DND-41 (cell line): Measurements from ENCODE around the gene TMEM165.

Experiments
- ATAC-seq: fragments of 200-7000 bp; cut with Tn5 transposase; 3 replicates; pipeline ENCODE4 v1.9.1; 2021; ENCODE audit warnings: low read depth; ENCODE audit not compliant: insufficient read depth
- DNase-seq: peaks from one replicate; pipeline ENCODE4 v3.0.0-alpha.2; 2020
- H2AFZ ChIP-seq: 2 replicates; pipeline ENCODE4 v1.6.0; 2012; ENCODE audit warnings: low read depth, low read length
- H3K27ac ChIP-seq: 2 replicates; pipeline ENCODE4 v1.5.1; 2012; ENCODE audit warnings: low read length, inconsistent platforms
- H3K27me3 ChIP-seq: fragments of 200-600 bp; sonication (generic); 2 replicates; pipeline ENCODE4 v1.6.0; 2012; ENCODE audit warnings: low read length, mild to moderate bottlenecking, inconsistent platforms; ENCODE audit not compliant: insufficient read depth, poor library complexity
- H3K36me3 ChIP-seq: 2 replicates; pipeline ENCODE4 v1.5.1; 2012; ENCODE audit warnings: low read length, inconsistent platforms; ENCODE audit not compliant: insufficient read depth
- H3K4me1 ChIP-seq: 2 replicates; pipeline ENCODE4 v1.5.1; 2012; ENCODE audit warnings: mild to moderate bottlenecking, low read length; ENCODE audit not compliant: insufficient read depth
- H3K4me2 ChIP-seq: 2 replicates; pipeline ENCODE4 v1.6.0; 2012; ENCODE audit warnings: mild to moderate bottlenecking, moderate library complexity, low read length, inconsistent platforms; ENCODE audit not compliant: insufficient read depth
- H3K4me3 ChIP-seq, 2 experiments: fragments of 200-600 bp in 1 of 2; shearing (Covaris generic) in 1 of 2; 2 replicates each; pipeline ENCODE4 v1.5.1; 2012 to 2016; ENCODE audit warnings: inconsistent platforms in 2 of 2, low read length in 2 of 2, mild to moderate bottlenecking in 2 of 2, low read depth in 1 of 2, moderate library complexity in 1 of 2
- H3K79me2 ChIP-seq: 2 replicates; pipeline ENCODE4 v1.6.0; 2012; ENCODE audit warnings: low read length, inconsistent platforms; ENCODE audit not compliant: insufficient read depth
- H3K9ac ChIP-seq: 2 replicates; pipeline ENCODE4 v1.6.0; 2012; ENCODE audit warnings: low read depth, mild to moderate bottlenecking, inconsistent platforms, low read length, moderate library complexity
- H3K9me3 ChIP-seq: 2 replicates; pipeline ENCODE4 v1.5.1; 2012; ENCODE audit warnings: low read length, moderate library complexity, mild to moderate bottlenecking, inconsistent platforms; ENCODE audit not compliant: insufficient read depth, severe bottlenecking
- H4K20me1 ChIP-seq: 2 replicates; pipeline ENCODE4 v1.6.0; 2012; ENCODE audit warnings: low read length; ENCODE audit not compliant: insufficient read depth
- EZH2 ChIP-seq: IDR thresholded peaks from 3 replicates; pipeline ENCODE4 v1.6.1; 2012; ENCODE audit warnings: borderline replicate concordance, low read depth, mild to moderate bottlenecking, moderate library complexity, low read length, inconsistent platforms; ENCODE audit not compliant: severe bottlenecking
- TF ChIP-seq, protein P1 (sequence below): IDR thresholded peaks from 2 replicates; pipeline ENCODE4 v1.5.1; 2012; ENCODE audit warnings: borderline replicate concordance, low read length, moderate library complexity, mild to moderate bottlenecking; ENCODE audit not compliant: poor library complexity, severe bottlenecking; ENCODE audit errors: extremely low read depth

Gene TMEM165

DNA sequence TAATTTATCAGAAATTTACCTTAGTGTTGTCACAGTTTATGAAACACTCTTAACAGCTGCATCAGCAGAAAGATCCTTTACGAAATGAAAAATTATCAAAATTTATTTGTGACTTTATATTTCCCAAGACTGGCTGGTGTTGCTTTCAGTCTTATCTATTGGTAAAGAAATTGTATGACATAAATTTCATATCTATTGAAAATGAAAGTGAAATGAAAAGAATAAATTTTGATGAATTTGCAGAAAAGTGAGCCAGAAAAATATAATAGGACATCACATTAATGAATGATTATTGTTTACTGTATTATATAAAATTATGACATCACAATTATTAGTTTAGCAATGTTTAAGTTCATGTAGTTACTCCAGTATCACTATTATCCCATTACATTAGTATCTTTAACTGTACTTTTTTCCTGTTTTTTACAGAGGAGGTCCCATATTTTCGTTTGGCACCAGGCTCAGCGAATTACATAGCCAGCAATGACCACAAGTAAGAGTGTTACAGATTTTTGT lies 13.2 kb upstream of the TMEM165 start:
- DNase-seq (no peak), ATAC-seq (no peak)
- Histone ChIP-seq H3K9me3 (no peaks in the 10 kb centered on the region), H3K4me3 (no peak overlapping the region), H2AFZ (no peak overlapping the region), H3K9ac (no peak overlapping the region), H4K20me1 (no peaks in the 10 kb centered on the region), H3K27me3 (no peaks in the 10 kb centered on the region), H3K79me2 (no peaks in the 10 kb centered on the region), H3K4me1 (no peaks in the 10 kb centered on the region), H3K4me2 (no peak overlapping the region), H3K36me3 (no peaks in the 10 kb centered on the region), H3K27ac (no peak overlapping the region)
- TF ChIP-seq EZH2: no peak
- TF ChIP-seq, protein P1, sequence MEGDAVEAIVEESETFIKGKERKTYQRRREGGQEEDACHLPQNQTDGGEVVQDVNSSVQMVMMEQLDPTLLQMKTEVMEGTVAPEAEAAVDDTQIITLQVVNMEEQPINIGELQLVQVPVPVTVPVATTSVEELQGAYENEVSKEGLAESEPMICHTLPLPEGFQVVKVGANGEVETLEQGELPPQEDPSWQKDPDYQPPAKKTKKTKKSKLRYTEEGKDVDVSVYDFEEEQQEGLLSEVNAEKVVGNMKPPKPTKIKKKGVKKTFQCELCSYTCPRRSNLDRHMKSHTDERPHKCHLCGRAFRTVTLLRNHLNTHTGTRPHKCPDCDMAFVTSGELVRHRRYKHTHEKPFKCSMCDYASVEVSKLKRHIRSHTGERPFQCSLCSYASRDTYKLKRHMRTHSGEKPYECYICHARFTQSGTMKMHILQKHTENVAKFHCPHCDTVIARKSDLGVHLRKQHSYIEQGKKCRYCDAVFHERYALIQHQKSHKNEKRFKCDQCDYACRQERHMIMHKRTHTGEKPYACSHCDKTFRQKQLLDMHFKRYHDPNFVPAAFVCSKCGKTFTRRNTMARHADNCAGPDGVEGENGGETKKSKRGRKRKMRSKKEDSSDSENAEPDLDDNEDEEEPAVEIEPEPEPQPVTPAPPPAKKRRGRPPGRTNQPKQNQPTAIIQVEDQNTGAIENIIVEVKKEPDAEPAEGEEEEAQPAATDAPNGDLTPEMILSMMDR: no peak

DNA sequence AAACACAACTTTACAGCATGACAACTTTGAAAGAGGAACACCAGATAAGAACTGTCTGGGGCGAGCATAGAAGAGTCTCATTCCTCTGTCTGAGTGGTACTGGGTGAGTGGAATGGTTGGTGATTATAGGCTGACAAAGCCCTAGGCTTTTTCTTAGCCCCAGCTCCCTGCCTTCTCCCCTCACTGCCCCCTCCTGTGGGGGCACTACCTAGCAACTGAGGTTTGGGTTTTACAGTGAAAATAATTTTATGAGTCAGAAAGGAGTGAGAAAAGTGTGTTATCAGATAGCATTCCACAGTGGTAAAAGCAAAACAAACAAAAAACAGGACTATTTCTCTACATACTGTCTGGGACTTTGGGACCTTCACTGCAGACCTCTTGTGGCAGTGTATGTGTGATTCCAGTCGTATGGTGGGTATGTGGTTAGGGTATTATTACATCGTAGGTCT lies 10.5 kb upstream of the TMEM165 start:
- Histone ChIP-seq H3K4me3 (no peak overlapping the region), H3K9ac (no peak overlapping the region), H3K4me1 (no peaks in the 10 kb centered on the region), H3K27ac (no peak overlapping the region), H2AFZ (no peak overlapping the region), H3K79me2 (no peaks in the 10 kb centered on the region), H4K20me1 (no peaks in the 10 kb centered on the region), H3K9me3 (no peaks in the 10 kb centered on the region), H3K36me3 (no peaks in the 10 kb centered on the region), H3K4me2 (no peak overlapping the region), H3K27me3 (no peaks in the 10 kb centered on the region)
- no peak for DNase-seq
- ATAC-seq: no peak
- TF ChIP-seq, protein P1: no peak
- no peak for TF ChIP-seq EZH2

GRCh38 chr4:55386073-55386472 lies 9.7 kb upstream of the TMEM165 start:
- no peak overlapping the region for H2AFZ ChIP-seq
- no peaks in the 10 kb centered on the region for H4K20me1 ChIP-seq
- DNase-seq (no peak), ATAC-seq (peak; percentile 95)
- no peaks in the 10 kb centered on the region for H3K36me3 ChIP-seq
- no peak overlapping the region for H3K4me2 ChIP-seq
- H3K4me3 ChIP-seq: no peak overlapping the region
- H3K9me3 ChIP-seq: no peaks in the 10 kb centered on the region
- TF ChIP-seq EZH2: no peak
- TF ChIP-seq, protein P1: no peak
- no peak overlapping the region for H3K9ac ChIP-seq
- H3K79me2 ChIP-seq: no peaks in the 10 kb centered on the region
- no peaks in the 10 kb centered on the region for H3K27me3 ChIP-seq
- H3K27ac ChIP-seq: no peak overlapping the region
- no peaks in the 10 kb centered on the region for H3K4me1 ChIP-seq

GRCh38 chr4:55386840-55387239 lies 8.9 kb upstream of the TMEM165 start:
- ATAC-seq: no peak
- Histone ChIP-seq H3K27ac (no peak overlapping the region), H3K79me2 (no peaks in the 10 kb centered on the region), H3K4me3 (no peak overlapping the region), H4K20me1 (no peaks in the 10 kb centered on the region), H3K9ac (no peak overlapping the region), H3K36me3 (no peaks in the 10 kb centered on the region), H2AFZ (no peak overlapping the region), H3K9me3 (no peaks in the 10 kb centered on the region), H3K27me3 (no peaks in the 10 kb centered on the region), H3K4me2 (no peak overlapping the region), H3K4me1 (no peaks in the 10 kb centered on the region)
- no peak for DNase-seq
- TF ChIP-seq, protein P1: no peak
- no peak for TF ChIP-seq EZH2
